ENCODE measurements around the gene PCDHGC5.

PCDHGC5 gene

DNA sequence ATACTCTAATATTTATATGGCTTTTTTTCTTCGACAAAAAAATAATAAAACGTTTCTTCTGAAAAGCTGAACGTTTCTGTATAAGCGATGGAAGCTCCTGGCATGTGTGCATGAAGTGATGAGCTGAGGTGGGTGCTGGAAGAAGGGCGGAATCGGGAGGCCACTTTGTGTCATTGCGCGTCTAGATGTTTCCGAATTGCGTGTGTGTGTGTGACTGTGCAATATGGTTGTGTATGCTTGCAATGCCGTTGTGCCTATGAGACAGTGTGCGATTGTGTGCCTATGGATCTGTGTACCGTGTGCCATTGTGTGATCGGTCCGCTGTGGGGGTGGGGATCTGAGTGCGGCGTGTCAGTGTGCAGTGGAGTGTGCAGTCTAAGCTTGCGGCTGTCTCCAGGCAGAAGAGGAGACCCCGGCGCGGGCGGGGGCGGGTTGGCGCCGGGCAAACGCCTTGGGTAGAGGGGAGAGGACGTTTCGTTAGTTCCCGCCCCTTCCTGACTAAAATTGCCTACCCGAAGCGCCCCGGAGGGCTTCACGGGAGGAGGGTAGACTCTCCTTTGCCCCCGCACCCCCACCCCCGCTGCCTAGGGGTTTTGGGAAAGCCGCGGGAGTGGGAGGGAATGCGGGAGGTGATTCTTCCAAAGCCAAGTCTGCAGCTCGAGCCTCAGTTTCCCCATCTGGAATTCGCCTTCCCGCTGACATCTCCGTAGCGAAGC lies 24.2 kb downstream of the PCDHGC5 start:
- no peaks in the 10 kb centered on the region for H3K9me3 ChIP-seq
- H3K4me3 ChIP-seq: no peak overlapping the region
- in situ Hi-C loops (cut with MboI; ENCODE audit: low sequenced_read_pairs): no loop called here
- peaks cover 3% of the 10 kb centered on the region; the same call in 1 of the 2 replicates for H3K4me1 ChIP-seq
- peaks cover 28% of the 10 kb centered on the region for H3K36me3 ChIP-seq (replicated peaks)
- no peaks in the 10 kb centered on the region for H3K27me3 ChIP-seq (ENCODE audit: low read depth)
- DNase-seq (ENCODE audit: low spot score in 2 of 2): no peak

DNA sequence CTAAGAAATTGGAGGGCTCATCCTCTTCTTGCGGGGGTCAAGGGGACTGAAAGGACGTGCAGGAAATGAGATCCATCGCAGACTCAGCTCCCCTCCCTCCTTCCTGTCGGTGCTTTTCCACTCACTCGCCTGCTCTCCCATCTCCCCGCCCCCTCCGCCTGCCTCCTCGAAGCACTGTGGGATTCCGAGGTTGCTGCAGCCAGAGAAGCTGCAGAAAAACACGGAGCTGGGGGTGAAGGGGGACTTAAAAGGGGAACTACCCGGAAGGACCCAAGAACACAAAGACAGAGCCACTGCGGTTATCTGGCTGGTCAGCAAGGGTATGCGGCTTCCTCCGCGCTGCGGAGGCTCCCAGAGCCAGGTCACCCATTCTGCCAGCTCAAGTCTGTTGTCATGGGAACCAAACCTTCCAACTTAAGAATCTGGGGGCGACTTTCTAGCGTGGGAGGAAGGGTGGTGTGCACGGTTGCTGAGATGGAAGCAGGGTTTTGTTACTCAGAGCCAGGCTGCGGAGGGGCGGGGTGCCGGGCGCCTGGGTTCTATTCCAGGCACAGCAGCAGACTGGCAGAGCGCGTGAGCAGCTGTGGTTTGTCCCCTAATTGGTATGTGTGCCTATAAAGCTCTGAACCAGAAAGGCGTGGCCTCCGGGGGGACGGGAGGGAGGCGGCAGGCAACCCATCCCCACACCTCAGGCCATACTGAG lies 24.9 kb downstream of the PCDHGC5 start:
- H3K27me3 ChIP-seq (ENCODE audit: low read depth): no peaks in the 10 kb centered on the region
- peaks cover 3% of the 10 kb centered on the region; the same call in 1 of the 2 replicates for H3K4me1 ChIP-seq
- H3K36me3 ChIP-seq (replicated peaks): peaks cover 28% of the 10 kb centered on the region
- in situ Hi-C loops (cut with MboI; ENCODE audit: low sequenced_read_pairs): no loop called here
- no peaks in the 10 kb centered on the region for H3K9me3 ChIP-seq
- DNase-seq (ENCODE audit: low spot score in 2 of 2): no peak
- no peak overlapping the region for H3K4me3 ChIP-seq

DNA sequence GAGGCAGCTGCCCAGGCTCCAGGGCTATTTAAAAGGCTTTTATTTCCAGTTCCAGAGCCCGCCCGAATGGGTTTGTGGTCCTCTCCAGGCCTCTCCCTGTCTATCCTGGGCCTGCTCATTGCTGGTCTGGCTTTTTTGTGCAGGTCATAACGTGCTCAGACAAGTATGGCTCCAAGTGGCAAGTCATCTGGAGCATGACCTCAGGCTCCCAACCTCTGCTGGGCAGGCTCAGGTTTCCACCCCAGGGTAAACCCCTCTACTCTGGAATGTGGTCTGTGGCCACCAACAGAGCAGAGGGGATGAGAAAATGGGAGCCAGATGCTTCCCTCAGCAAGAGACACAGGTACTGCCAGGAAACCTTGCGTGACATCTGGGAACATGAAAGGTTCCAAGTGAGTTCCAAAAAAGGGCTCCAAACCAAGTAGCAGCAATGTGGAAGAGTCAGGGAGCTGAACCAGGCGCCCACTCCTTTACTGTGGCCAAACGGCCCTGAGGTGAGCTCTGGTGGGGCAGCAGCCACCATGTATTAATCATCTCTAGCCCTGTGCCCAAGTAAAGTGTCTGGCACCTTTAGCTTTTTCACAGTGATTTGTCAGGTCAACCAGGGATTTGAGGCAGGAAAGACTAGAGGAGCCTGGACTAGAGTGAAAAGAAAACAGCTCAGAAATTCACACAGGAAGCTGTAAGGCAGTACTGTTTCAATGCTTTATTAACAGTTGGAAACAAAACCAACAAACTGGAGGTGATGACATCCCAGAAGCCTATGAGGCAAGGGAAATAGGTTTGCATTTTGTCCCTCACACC lies 25.7 kb downstream of the PCDHGC5 start:
- no peaks in the 10 kb centered on the region for H3K9me3 ChIP-seq
- no peak overlapping the region for H3K4me3 ChIP-seq
- H3K36me3 ChIP-seq (replicated peaks): peaks cover 34% of the 10 kb centered on the region
- no peaks in the 10 kb centered on the region for H3K27me3 ChIP-seq (ENCODE audit: low read depth)
- no peak for DNase-seq (ENCODE audit: low spot score in 2 of 2)
- no peaks in the 10 kb centered on the region for H3K4me1 ChIP-seq
- in situ Hi-C loops (cut with MboI; ENCODE audit: low sequenced_read_pairs): no loop called here

DNA sequence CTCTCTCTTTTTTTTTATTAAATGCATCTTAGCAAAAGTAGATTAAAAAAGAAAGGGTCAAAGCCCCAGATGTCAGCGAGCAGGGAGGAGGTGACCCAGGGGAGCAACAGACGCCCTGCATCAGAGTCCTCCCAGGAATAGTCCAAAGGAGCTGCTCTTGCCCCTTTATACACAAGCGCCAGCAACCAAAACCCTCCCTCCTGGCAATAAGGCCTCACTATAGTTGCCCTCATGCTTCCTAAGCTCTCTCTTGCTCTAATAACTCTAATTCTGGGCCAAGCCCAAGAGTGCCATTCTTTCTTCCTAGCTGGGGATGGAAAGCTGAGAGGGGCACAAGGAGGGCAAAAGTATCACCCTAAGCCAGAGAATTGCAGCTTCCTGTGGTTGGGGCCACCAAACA lies 26.3 kb downstream of the PCDHGC5 start:
- Histone ChIP-seq H3K4me1 (no peaks in the 10 kb centered on the region; the same call in 1 of the 2 replicates), H3K4me3 (no peak overlapping the region), H3K36me3 (replicated peaks) (peaks cover 40% of the 10 kb centered on the region), H3K9me3 (no peaks in the 10 kb centered on the region), H3K27me3 (ENCODE audit: low read depth) (no peaks in the 10 kb centered on the region)
- no peak for DNase-seq (ENCODE audit: low spot score in 2 of 2)
- in situ Hi-C loops (cut with MboI; ENCODE audit: low sequenced_read_pairs): no loop called here

DNA sequence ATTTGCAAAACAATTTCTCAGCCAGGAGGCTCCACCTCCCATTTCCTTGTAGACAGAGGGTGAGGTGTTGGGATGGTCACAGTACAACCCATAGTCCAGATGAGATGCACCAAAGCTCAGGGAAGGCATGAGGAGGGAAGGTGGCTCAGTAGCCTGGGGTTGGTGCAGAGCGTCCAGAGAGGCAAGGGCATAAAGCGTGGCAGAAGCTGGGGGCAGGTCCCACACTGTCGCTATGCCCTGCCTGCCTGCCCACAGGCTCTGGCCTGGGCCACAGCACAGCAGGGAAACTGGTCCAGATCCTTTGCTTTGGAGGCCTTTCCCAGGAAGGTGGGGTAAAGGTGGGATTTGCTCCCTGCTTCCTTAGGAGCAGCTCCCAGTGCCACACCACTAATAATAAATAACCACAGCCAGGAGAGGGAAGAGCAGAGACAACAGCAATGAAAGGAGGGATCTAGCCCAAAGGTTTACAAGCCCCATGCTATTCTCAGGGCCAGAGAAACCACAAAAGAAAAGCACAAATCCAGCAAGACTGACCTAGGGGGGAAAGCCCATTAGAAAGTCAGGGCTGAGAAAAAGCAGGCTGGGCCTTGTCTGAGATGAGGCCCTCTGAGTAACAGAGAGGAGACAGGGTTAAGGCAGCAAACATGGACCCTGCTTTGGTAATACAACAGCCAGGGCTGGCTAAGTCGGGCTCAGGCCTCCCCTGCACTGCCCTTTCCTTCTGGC lies 27.2 kb downstream of the PCDHGC5 start:
- H3K36me3 ChIP-seq (replicated peaks): peaks cover 49% of the 10 kb centered on the region
- DNase-seq (ENCODE audit: low spot score in 2 of 2): no peak
- no peaks in the 10 kb centered on the region for H3K9me3 ChIP-seq
- H3K4me3 ChIP-seq: no peak overlapping the region
- in situ Hi-C loops (cut with MboI; ENCODE audit: low sequenced_read_pairs): no loop called here
- H3K4me1 ChIP-seq: peaks cover 6% of the 10 kb centered on the region
- no peaks in the 10 kb centered on the region for H3K27me3 ChIP-seq (ENCODE audit: low read depth)

DNA sequence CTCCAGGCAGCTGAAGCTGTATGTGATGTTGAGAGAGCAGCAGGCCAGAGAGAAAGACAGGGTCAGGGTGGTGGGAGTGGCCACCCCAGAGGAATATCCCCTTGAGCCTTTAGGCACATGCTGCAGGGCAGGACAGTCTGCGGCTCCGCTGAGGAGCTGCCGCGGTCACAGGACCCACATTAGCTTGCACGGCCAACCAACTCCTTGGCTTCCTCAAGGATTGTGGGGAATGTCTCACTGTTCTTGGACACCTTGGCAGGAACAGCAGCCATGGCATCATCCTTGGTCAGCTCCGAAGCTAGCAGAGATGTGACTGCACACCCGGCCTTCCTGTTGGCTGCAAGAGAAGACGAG lies 27.8 kb downstream of the PCDHGC5 start:
- no peak overlapping the region for H3K4me3 ChIP-seq

DNA sequence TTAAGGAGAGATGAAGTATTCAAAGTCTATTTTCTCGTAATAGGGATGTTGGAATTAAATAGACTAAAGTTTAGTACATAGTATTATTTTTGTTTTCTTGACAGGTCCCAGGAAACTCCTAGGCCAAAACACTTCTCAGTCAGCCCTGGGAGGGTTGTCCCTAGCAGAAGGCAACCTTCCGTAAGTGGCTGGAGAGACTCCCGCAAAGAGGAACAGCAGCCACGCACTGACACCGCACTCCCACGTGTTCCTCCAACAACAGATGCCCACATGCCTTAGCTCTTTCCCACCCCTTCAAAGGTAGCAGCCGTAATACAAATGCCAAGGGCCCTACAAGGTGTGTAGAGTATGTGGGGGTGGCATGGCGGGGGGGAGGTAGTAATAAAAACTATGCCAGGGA lies 28.4 kb downstream of the PCDHGC5 start:
- peaks cover 15% of the 10 kb centered on the region for H3K4me1 ChIP-seq
- peaks cover 50% of the 10 kb centered on the region for H3K36me3 ChIP-seq (replicated peaks)
- in situ Hi-C loops (cut with MboI; ENCODE audit: low sequenced_read_pairs): no loop called here
- no peaks in the 10 kb centered on the region for H3K9me3 ChIP-seq
- no peak overlapping the region for H3K4me3 ChIP-seq
- H3K27me3 ChIP-seq (ENCODE audit: low read depth): no peaks in the 10 kb centered on the region
- no peak for DNase-seq (ENCODE audit: low spot score in 2 of 2)

More for the DNA sequence above, 27.8 kb downstream of the PCDHGC5 start:
- Histone ChIP-seq H3K36me3 (replicated peaks) (peaks cover 50% of the 10 kb centered on the region), H3K9me3 (no peaks in the 10 kb centered on the region), H3K4me1 (peaks cover 10% of the 10 kb centered on the region), H3K27me3 (ENCODE audit: low read depth) (no peaks in the 10 kb centered on the region)
- in situ Hi-C loops (cut with MboI; ENCODE audit: low sequenced_read_pairs): no loop called here
- DNase-seq (ENCODE audit: low spot score in 2 of 2): no peak

DNA sequence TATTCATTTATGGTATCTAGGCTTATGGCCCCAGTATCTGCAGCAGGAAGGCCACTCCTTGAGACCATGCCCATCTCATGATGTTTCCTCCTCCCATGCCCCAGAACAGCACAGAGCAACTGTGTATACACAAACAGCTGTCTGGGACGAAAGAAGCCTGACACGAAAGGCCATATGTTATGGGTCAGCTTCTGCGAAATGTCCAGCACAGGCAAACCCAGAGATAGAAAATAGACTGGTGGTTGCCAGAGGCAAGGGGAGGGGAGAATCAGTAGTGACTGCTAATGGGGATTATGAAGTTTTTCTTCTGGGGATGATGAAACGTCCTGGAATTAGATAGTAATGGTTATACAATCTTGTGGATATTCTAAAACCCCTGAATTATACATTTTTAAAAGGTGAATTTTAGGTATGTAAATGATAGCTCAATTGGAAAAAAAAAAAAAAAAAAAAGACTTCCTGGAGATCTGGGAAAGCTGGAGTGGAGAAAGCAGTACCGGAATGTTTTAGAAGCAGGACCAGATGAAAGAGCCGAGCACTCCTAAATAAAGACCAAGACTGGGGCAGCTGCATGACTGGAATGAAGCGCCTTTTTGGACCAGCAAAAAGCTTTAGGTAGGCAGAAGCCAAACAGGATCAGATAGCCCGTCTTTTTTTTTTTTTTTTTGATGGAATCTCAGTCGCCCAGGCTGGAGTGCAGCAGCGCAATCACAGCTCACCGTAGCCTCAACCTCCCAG lies 29.2 kb downstream of the PCDHGC5 start:
- no peaks in the 10 kb centered on the region for H3K27me3 ChIP-seq (ENCODE audit: low read depth)
- no peaks in the 10 kb centered on the region for H3K9me3 ChIP-seq
- in situ Hi-C loops (cut with MboI; ENCODE audit: low sequenced_read_pairs): no loop called here
- no peak for DNase-seq (ENCODE audit: low spot score in 2 of 2)
- H3K4me3 ChIP-seq: no peak overlapping the region
- peaks cover 15% of the 10 kb centered on the region for H3K4me1 ChIP-seq
- peaks cover 56% of the 10 kb centered on the region for H3K36me3 ChIP-seq (replicated peaks)

DNA sequence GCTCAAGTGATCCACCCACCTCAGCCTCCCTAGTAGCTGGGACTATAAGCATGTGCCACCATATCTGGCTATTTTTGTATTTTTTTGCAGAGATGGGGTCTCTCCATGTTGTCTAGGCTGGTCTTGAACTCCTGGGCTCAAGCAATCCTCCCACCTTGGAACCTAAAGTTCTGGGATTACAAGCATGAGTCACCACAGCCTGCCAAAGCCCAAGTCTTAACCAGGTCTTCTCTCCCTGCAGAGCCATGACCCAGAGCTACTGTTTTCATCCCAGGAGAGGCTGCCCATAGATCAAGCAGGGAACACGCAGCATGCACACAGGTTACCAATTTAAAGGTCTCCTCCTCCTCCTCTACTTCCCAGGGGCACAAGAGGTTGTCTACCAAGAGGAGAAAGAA lies 29.7 kb downstream of the PCDHGC5 start:
- Histone ChIP-seq H3K27me3 (ENCODE audit: low read depth) (no peaks in the 10 kb centered on the region), H3K4me1 (peaks cover 15% of the 10 kb centered on the region), H3K4me3 (no peak overlapping the region), H3K36me3 (replicated peaks) (peaks cover 60% of the 10 kb centered on the region), H3K9me3 (no peaks in the 10 kb centered on the region)
- in situ Hi-C loops (cut with MboI; ENCODE audit: low sequenced_read_pairs): no loop called here
- DNase-seq (ENCODE audit: low spot score in 2 of 2): no peak

DNA sequence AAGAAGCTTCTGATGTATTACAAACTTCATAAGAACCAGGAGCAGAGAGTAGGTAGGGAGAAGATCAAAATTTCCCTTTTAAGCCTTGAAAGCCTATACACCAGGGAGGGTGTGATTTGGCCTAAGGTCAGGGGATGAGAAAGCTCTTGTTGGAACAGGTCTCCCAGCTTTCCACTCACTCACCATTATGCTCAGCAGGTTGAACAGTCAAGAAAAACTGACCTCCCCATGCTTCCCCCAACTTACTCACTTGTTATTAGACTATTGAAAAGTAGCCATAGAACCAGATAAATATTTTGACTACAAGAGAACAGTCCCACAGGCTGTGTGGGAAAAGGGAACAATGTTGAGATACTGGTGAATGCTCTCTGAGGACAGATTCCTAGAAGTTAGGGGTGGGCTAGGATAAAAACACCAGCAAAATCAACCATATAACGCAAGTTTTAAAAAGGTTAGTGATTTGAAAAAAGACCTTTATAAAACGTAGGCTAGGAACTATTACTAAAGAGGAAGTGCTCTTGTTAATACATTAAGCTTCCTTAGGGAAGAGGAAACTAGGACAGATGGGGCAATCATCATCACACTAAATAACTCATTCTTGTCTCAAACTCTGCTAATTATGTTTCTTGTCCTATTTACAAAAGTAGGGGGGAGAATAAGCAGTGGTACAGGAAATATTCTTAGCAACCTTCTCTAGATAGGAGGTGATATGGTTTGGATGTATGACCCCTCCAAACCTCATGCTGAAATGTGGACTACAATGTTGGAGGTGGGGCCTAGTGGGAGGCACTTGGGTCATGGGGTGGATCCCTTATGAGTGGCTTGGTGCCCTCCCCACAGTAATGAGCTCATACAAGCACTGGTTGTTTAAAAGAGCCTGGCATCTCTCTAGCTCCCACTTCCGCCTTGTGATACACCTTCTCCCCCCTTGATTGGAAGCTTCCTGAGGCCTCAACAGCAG lies 31.0 kb downstream of the PCDHGC5 start:
- H3K27me3 ChIP-seq (ENCODE audit: low read depth): no peaks in the 10 kb centered on the region
- in situ Hi-C loops (cut with MboI; ENCODE audit: low sequenced_read_pairs): loop anchor here (10.0 kb wide), 1 partner anchor 105 kb away; the partner anchor contains the start of genes PCDHGA10 and PCDHGB7

DNA sequence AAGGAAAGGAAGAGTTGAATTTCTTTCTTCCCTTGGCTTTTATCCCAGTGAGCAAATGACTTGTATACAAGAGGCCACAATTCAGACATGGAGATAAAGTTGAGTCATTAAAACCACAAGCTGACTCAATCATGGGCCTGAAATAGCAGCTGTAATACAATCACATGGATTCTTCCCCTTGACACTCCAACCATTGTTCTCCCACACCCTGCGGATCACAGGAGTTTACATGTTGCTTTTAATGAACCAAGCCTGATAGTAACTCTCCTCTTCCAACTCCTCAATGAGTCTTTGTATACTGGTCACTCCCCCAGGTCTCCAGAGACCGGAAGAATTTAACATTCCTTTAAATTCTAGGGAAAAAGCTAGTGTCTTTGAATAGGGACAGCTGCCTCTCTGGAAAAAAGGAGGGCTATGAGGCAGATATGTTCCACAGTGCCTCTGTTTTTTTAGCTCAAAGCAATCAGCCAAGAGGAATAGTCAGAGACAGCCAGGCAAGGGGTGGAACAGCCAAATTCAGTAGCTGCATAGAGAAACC lies 32.4 kb downstream of the PCDHGC5 start:
- H3K27me3 ChIP-seq (ENCODE audit: low read depth): no peaks in the 10 kb centered on the region
- in situ Hi-C loops (cut with MboI; ENCODE audit: low sequenced_read_pairs): loop anchor here (10.0 kb wide), 1 partner anchor 107 kb away; the partner anchor contains the start of genes PCDHGA10 and PCDHGB7
- H3K9me3 ChIP-seq: no peaks in the 10 kb centered on the region
- H3K36me3 ChIP-seq (replicated peaks): peaks cover 57% of the 10 kb centered on the region
- DNase-seq (ENCODE audit: low spot score in 2 of 2): peak; percentile 76 to 88
- no peak overlapping the region for H3K4me3 ChIP-seq
- H3K4me1 ChIP-seq: peaks cover 18% of the 10 kb centered on the region

More for the DNA sequence above, 31.0 kb downstream of the PCDHGC5 start:
- peaks cover 18% of the 10 kb centered on the region for H3K4me1 ChIP-seq
- no peaks in the 10 kb centered on the region for H3K9me3 ChIP-seq
- H3K4me3 ChIP-seq: no peak overlapping the region
- peaks cover 65% of the 10 kb centered on the region for H3K36me3 ChIP-seq (replicated peaks)
- no peak for DNase-seq (ENCODE audit: low spot score in 2 of 2)

DNA sequence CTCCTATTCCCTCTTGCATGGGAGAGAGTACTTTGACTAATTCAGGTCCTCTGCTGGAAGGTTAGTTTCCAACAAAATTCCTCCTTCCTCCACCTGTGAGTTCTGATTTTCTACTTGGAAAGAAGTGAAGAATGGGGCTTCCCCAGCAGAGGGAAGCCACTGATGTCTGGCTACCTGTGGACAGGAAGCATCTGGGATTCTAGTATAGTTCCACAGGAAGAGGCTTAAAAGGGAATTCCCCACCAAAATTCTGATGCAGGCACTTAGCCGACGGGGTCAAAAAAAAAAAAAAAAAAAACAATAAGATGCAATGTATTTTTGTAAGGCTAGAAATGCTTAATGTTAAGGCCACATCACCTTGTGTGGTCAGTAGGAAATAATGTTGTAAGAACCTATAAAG lies 33.4 kb downstream of the PCDHGC5 start:
- in situ Hi-C loops (cut with MboI; ENCODE audit: low sequenced_read_pairs): loop anchor here (10.0 kb wide), 1 partner anchor 108 kb away; the partner anchor contains the start of genes PCDHGA10 and PCDHGB7
- Histone ChIP-seq H3K27me3 (ENCODE audit: low read depth) (no peaks in the 10 kb centered on the region), H3K9me3 (no peaks in the 10 kb centered on the region), H3K4me3 (no peak overlapping the region), H3K36me3 (replicated peaks) (peaks cover 56% of the 10 kb centered on the region), H3K4me1 (peaks cover 18% of the 10 kb centered on the region)
- DNase-seq (ENCODE audit: low spot score in 2 of 2): no peak

Data from HAP-1 (cell line).